22Rv1 (cell line): Measurements from ENCODE around the gene KCNT1.

ENCODE experiments used
- H3K27ac ChIP-seq: fragments of 450-650 bp; 2 replicates; pipeline ENCODE4 v1.5.1; 2017
- ZFX ChIP-seq: fragments of 450-650 bp; IDR thresholded peaks from 2 replicates; pipeline ENCODE4 v1.6.1; 2017; ENCODE audit warnings: antibody characterized with exemption, borderline replicate concordance
- TF ChIP-seq, protein P1 (sequence below): fragments of 450-650 bp; IDR thresholded peaks from 2 replicates; pipeline ENCODE4 v1.5.1; 2017; ENCODE audit warnings: mild to moderate bottlenecking

Gene KCNT1

DNA sequence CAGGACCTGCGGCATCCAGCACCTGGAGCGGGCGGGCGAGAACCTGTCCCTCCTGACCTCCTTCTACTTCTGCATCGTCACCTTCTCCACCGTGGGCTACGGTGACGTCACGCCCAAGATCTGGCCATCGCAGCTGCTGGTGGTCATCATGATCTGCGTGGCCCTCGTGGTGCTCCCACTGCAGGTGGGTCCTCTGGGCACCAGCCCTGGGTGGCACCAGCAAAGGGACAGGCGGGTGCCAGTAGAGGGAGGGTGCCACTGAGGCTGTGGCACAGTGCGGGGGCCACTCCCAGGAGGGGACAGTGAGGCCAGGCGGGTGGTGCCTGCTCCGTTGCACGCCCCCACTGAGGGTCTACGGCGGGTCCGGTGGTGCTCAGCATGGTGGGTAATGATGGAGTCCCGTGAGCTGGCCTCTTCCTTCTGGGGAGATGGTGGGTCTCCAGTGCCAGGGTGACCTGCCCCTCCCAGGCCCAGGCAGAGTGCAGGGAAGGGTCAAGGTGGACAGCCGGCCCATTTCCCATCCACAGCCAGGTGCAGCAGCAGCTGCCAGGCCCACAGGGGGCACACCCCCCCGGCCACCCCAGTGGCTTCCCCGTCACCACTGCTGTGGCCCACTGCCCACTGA lies 57.8 kb downstream of the KCNT1 start:
- H3K27ac ChIP-seq = no peak overlapping the region
- no peak for TF ChIP-seq ZFX
- TF ChIP-seq, protein P1, sequence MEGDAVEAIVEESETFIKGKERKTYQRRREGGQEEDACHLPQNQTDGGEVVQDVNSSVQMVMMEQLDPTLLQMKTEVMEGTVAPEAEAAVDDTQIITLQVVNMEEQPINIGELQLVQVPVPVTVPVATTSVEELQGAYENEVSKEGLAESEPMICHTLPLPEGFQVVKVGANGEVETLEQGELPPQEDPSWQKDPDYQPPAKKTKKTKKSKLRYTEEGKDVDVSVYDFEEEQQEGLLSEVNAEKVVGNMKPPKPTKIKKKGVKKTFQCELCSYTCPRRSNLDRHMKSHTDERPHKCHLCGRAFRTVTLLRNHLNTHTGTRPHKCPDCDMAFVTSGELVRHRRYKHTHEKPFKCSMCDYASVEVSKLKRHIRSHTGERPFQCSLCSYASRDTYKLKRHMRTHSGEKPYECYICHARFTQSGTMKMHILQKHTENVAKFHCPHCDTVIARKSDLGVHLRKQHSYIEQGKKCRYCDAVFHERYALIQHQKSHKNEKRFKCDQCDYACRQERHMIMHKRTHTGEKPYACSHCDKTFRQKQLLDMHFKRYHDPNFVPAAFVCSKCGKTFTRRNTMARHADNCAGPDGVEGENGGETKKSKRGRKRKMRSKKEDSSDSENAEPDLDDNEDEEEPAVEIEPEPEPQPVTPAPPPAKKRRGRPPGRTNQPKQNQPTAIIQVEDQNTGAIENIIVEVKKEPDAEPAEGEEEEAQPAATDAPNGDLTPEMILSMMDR = no peak

DNA sequence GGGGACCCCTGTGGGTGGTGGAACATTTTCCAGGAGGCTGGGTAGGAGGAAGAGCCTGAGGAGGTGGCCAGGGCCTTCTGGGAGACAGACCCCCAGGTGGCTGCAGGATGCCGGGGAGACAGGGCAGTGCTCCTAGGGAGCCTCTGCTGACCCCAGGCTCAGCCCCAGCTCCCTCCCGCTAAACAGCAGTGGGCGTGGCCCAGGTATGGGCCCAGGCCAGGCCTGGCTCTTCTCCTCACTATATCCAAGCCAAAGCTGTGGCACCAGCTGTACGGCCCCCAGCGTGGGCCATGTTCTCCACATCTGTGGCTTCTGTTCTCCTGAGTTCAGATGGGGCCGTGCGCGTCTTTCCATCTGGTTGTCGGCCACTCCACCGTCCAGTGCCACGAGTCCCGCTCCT lies 58.5 kb downstream of the KCNT1 start:
- TF ChIP-seq, protein P1 = no peak
- no peak for TF ChIP-seq ZFX
- H3K27ac ChIP-seq = no peak overlapping the region

DNA sequence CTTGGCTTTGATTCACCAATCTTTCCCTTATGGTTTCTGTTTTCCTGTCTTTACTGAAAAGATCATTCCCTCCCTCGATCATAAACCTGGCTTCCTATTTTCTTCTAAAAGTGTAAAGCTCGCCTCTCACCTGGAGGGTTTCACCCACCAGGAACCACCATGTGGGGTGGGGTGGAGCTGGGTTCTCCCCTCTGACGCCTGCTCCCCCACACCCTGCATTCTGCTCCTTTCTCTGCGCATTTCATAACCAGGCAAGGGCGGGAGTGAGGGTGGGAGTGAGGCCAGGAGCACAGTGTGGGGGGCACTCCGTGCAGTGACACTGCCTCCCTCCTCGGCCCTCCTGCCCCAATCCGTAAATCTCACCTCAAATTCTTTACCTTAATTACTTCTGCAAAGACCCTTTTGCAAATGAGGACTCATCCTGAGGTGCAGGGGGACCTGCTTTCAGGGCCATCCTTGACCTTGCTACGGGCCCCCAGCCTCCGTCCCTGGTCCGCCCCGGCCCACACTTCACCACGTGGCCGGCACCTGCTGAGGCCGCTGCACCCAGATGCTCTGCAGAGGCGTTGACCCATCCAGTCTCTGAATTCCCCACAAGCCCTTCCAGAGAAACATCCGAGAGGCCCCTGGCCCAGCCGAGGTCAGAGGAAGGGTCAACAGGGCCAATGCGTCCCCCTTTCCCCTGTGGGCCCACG lies 59.3 kb downstream of the KCNT1 start:
- no peak overlapping the region for H3K27ac ChIP-seq
- no peak for TF ChIP-seq ZFX
- TF ChIP-seq, protein P1 = no peak

GRCh38 chr9:135761845-135762168 lies 59.8 kb downstream of the KCNT1 start:
- TF ChIP-seq, protein P1 = no peak
- no peak for TF ChIP-seq ZFX
- no peak overlapping the region for H3K27ac ChIP-seq

- no peak for TF ChIP-seq ZFX
- TF ChIP-seq, protein P1 = no peak
- no peak overlapping the region for H3K27ac ChIP-seq
These were observed 60.9 kb downstream of the KCNT1 start for GRCh38 chr9:135762921-135763320.

DNA sequence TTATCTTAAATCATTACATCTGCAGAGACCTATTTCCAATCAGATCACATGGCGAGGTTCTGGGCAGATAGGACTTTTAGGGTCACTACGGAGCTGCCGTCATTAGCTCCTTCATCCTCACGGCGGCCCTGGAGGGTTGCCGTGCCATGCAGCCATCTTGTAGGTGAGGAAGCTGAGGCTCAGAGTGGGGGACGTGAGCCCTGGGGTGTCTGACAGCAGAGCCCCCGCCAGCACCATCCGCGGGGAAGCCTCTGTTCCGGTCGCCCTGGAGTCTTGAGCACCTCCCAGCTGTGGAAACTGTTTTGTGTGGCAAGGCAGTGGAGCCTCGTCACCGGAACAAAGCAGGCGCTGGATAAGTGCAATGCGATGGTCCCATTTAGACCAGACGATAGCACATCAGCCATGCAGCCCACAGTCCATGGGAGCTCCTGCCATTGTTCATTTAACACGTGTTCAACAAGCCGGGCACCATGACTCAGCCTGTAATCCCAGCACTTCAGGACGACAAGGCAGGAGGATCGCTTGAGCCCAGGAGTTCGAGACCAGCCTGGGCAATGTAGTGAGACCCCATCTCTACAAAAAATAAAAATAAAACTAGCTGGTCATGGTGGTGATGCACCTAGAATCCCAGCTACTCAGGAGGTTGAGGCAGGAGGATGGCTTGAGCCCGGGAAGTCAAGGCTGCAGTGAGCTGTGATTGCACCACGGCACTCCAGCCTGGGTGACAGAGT lies 61.9 kb downstream of the KCNT1 start:
- H3K27ac ChIP-seq = no peak overlapping the region
- TF ChIP-seq ZFX = no peak
- TF ChIP-seq, protein P1 = no peak

DNA sequence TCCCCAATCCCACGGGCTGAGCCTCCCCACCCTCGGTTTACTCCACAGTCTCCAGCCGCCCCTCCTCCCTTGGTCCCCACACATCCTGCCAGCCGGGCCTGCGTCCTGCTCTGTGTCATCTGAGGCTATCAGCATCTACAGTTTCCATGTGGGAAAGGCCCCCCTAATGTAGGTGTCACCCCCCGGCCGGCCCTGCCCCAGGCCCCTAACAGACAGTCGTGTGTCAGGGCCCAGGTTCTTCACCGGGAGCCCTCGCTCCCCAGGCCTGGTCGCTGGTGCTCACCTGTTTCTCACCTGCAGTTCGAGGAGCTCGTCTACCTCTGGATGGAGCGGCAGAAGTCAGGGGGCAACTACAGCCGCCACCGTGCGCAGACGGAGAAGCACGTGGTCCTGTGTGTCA lies 62.7 kb downstream of the KCNT1 start:
- no peak for TF ChIP-seq ZFX
- TF ChIP-seq, protein P1 = no peak
- no peak overlapping the region for H3K27ac ChIP-seq
